GM23248 (cell line): ENCODE measurements around the gene OR10A5.

Experiments
- EZH2 ChIP-seq: fragments of 200-600 bp; sonication (generic); IDR thresholded peaks from 2 replicates; pipeline ENCODE4 v1.6.1; 2018; ENCODE audit warnings: antibody characterized with exemption, mild to moderate bottlenecking; ENCODE audit not compliant: insufficient read depth, poor library complexity, severe bottlenecking
- EZH2phosphoT487 ChIP-seq: fragments of 200-600 bp; sonication (generic); IDR thresholded peaks from 2 replicates; pipeline ENCODE4 v1.6.1; 2018; ENCODE audit warnings: antibody characterized with exemption, moderate library complexity, mild to moderate bottlenecking, low read depth; ENCODE audit not compliant: insufficient read depth

DNA sequence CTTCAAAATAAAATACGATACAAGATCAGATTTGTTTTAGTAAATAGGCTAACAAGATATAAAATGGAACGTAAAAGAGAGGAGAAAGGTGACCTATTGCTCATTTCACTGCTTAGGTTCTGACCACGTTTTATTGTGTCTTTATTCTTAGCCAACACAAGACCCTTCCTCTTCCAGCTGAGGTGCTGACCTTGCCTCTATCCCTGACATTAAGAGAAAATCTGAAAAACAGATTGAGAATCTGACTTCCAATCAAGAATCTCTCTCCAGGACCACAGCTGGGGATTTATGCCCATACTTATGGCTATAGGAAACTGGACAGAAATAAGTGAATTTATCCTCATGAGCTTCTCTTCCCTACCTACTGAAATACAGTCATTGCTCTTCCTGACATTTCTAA lies at the start of gene OR10A5:
- TF ChIP-seq EZH2phosphoT487 (no peak), EZH2 (no peak)
